PC-3 (cell line): ENCODE data around the gene CLDND1. TPM values are rescaled to one million over a fixed set of nuclear protein-coding genes. Genes with fewer than 3 reads are reported as not detected.

ENCODE experiments used
- ATAC-seq: fragments of 200-7000 bp; cut with Tn5 transposase; 2 replicates; pipeline ENCODE4 v1.9.1; 2020; ENCODE audit warnings: mild to moderate bottlenecking, moderate library complexity
- BruUV-seq: library from RNA; stranded (reverse); fragments of 400-500 nt; replicated peaks from 2 replicates; lab custom pipeline; 2021; lab: Mats Ljungman, UMichigan
- CTCF ChIA-PET: fragments of 300-600 bp; sonication (Branson Sonifier 250); formaldehyde crosslinking; loops from one replicate; lab custom pipeline; 2022; ENCODE audit warnings: antibody characterized with exemption; lab: Charles Lee
- POLR2A ChIA-PET: fragments of 300-600 bp; sonication (Branson Sonifier 250); formaldehyde crosslinking; loops from one replicate; lab custom pipeline; 2022; ENCODE audit warnings: antibody characterized with exemption; ENCODE audit not compliant: unreplicated experiment; lab: Charles Lee
- DNase-seq: peaks from one replicate; pipeline ENCODE4 v3.0.0-alpha.2; 2015
- H2AFZ ChIP-seq: fragments of 300-600 bp; sonication (generic); 2 replicates; pipeline ENCODE4 v1.6.0; 2016; ENCODE audit warnings: antibody characterized with exemption, low read length
- H3F3A ChIP-seq: fragments of 300-600 bp; sonication (generic); one replicate; pipeline ENCODE4 v1.6.0; 2017; ENCODE audit warnings: antibody characterized with exemption, low read length, control low read depth, mild to moderate bottlenecking; ENCODE audit not compliant: unreplicated experiment
- H3K27ac ChIP-seq: fragments of 300-600 bp; sonication (generic); 2 replicates; pipeline ENCODE4 v1.5.1; 2016; ENCODE audit warnings: mild to moderate bottlenecking, low read length
- H3K27me3 ChIP-seq: fragments of 300-600 bp; sonication (generic); 2 replicates; pipeline ENCODE4 v1.6.1; 2016; ENCODE audit warnings: low read length, mixed read lengths
- H3K36me3 ChIP-seq: fragments of 300-600 bp; sonication (generic); 2 replicates; pipeline ENCODE4 v1.6.1; 2016; ENCODE audit warnings: low read depth, mixed run types, low read length, mixed read lengths
- H3K4me1 ChIP-seq: fragments of 300-600 bp; sonication (generic); 2 replicates; pipeline ENCODE4 v1.5.1; 2016; ENCODE audit warnings: low read length; ENCODE audit not compliant: insufficient read depth
- H3K4me2 ChIP-seq: fragments of 300-600 bp; sonication (generic); 2 replicates; pipeline ENCODE4 v1.6.0; 2016; ENCODE audit warnings: low read length
- H3K4me3 ChIP-seq: fragments of 300-600 bp; sonication (generic); 2 replicates; pipeline ENCODE4 v1.5.1; 2016; ENCODE audit warnings: mild to moderate bottlenecking, low read length, mixed read lengths
- H3K79me2 ChIP-seq: fragments of 300-600 bp; sonication (generic); 2 replicates; pipeline ENCODE4 v1.6.1; 2017; ENCODE audit warnings: low read length, mixed read lengths
- H3K9ac ChIP-seq: fragments of 300-600 bp; sonication (generic); 2 replicates; pipeline ENCODE4 v1.6.0; 2016; ENCODE audit warnings: mild to moderate bottlenecking, low read length
- H3K9me2 ChIP-seq: fragments of 300-600 bp; sonication (generic); replicated peaks from 2 replicates; pipeline ENCODE4 v1.6.1; 2016; ENCODE audit warnings: mixed run types, low read length, mixed read lengths
- H3K9me3 ChIP-seq: fragments of 300-600 bp; sonication (generic); 2 replicates; pipeline ENCODE4 v1.6.1; 2016; ENCODE audit warnings: low read length, mixed read lengths
- H4K20me1 ChIP-seq: fragments of 300-600 bp; sonication (generic); 2 replicates; pipeline ENCODE4 v1.6.1; 2016; ENCODE audit warnings: low read length, mixed read lengths
- CTCF ChIP-seq: fragments of 300-600 bp; sonication (generic); conservative IDR thresholded peaks from 2 replicates; pipeline ENCODE4 v1.5.1; 2017; ENCODE audit warnings: antibody characterized with exemption, low read depth, mild to moderate bottlenecking, low read length
- EZH2 ChIP-seq: fragments of 300-600 bp; sonication (generic); IDR thresholded peaks from one replicate; pipeline ENCODE4 v1.6.1; 2017; ENCODE audit warnings: antibody characterized with exemption, mild to moderate bottlenecking, low read length; ENCODE audit not compliant: unreplicated experiment
- EZH2phosphoT487 ChIP-seq: fragments of 300-600 bp; sonication (generic); IDR thresholded peaks from 2 replicates; pipeline ENCODE4 v1.6.1; 2018; ENCODE audit warnings: mild to moderate bottlenecking, antibody characterized with exemption, low read length, borderline replicate concordance
- intact Hi-C: fragments of 100-400 bp; cut with micrococcal nuclease; formaldehyde crosslinking; loops from 2 replicates; pipeline ENCODE4 v1.9.0; 2023
- total RNA-seq: library from RNA; depleted of rRNA; stranded (reverse); fragments of >200 nt; gene quantifications from 2 replicates; pipeline ENCODE4 v1.2.3, GENCODE V29; 2014

The CLDND1 gene
- total RNA-seq, 1 experiment from 2014 or later = 81.1 TPM

GRCh38 chr3:98557324-98558010 lies 34.8 kb upstream of the CLDND1 start:
- H3K9ac ChIP-seq = no peak overlapping the region
- no peaks in the 10 kb centered on the region for H3F3A ChIP-seq
- BruUV-seq = no TSS peak
- H3K9me2 ChIP-seq = no peaks in the 10 kb centered on the region
- no peak for TF ChIP-seq EZH2phosphoT487
- no peak for TF ChIP-seq EZH2
- TF ChIP-seq CTCF = no peak
- H3K4me2 ChIP-seq = no peak overlapping the region
- no peak for ATAC-seq
- H3K27me3 ChIP-seq = no peaks in the 10 kb centered on the region
- no peak overlapping the region for H3K27ac ChIP-seq
- intact Hi-C loops = no loop called here
- ChIA-PET POLR2A (no interaction called here), CTCF (interaction anchor here (0.7 kb wide), 1 partner anchor 16 kb away, joined by 5 read pairs; no protein-coding TSS in a partner anchor)
- no peaks in the 10 kb centered on the region for H3K79me2 ChIP-seq
- H2AFZ ChIP-seq = no peak overlapping the region
- H3K9me3 ChIP-seq = no peaks in the 10 kb centered on the region
- H3K4me1 ChIP-seq = peaks cover 13% of the 10 kb centered on the region
- no peak overlapping the region for H3K4me3 ChIP-seq
- H4K20me1 ChIP-seq = no peaks in the 10 kb centered on the region
- H3K36me3 ChIP-seq = no peaks in the 10 kb centered on the region
- DNase-seq = no peak

- Histone ChIP-seq H3K27me3 (no peaks in the 10 kb centered on the region), H3K36me3 (no peaks in the 10 kb centered on the region), H3K4me2 (no peak overlapping the region), H3K4me1 (0 out of 2 replicates have a peak, but pooled peaks cover 5% of the 10 kb centered on the region), H3K27ac (no peak overlapping the region), H3K79me2 (no peaks in the 10 kb centered on the region), H3K9me2 (no peaks in the 10 kb centered on the region), H3K9ac (no peak overlapping the region), H3K4me3 (no peak overlapping the region), H2AFZ (no peak overlapping the region), H3F3A (no peaks in the 10 kb centered on the region), H4K20me1 (no peaks in the 10 kb centered on the region), H3K9me3 (no peaks in the 10 kb centered on the region)
- no TSS peak for BruUV-seq
- ChIA-PET CTCF (no interaction called here), POLR2A (no interaction called here)
- ATAC-seq (no peak), DNase-seq (no peak)
- intact Hi-C loops = no loop called here
- TF ChIP-seq EZH2 (no peak), CTCF (no peak), EZH2phosphoT487 (no peak)
Observed at GRCh38 chr3:98556164-98557130, 33.7 kb upstream of the CLDND1 start.
